AG04449 (cell line): ENCODE measurements around the gene KCNJ6.
"Not testable (repeated sequence)": the region's sequence is repeated elsewhere in the genome, so short reads cannot be mapped to it uniquely, and the experiment has no call there.

Experiments used
- CTCF ChIA-PET: fragments of 350-600 bp; formaldehyde crosslinking; extraction: SDS; loops from one replicate; lab custom pipeline; 2021; ENCODE audit warnings: antibody characterized with exemption; lab: Yijun Ruan, JAX
- POLR2A ChIA-PET: fragments of 400-600, 350-600 bp; formaldehyde crosslinking; extraction: SDS; loops from one replicate; lab custom pipeline; 2020; ENCODE audit warnings: antibody characterized with exemption, inconsistent platforms; lab: Yijun Ruan, JAX
- DNase-seq: peaks from one replicate; pipeline ENCODE4 v3.0.0-alpha.2; 2010; ENCODE audit warnings: low read depth, low spot score
- H3K4me3 ChIP-seq: 2 replicates; pipeline ENCODE4 v1.5.1; 2011; ENCODE audit warnings: low read depth, mild to moderate bottlenecking, control low read depth, low read length
- TF ChIP-seq, protein P1 (sequence below): IDR thresholded peaks from one replicate; pipeline ENCODE4 v1.5.1; 2011; ENCODE audit warnings: mild to moderate bottlenecking, moderate library complexity, low read length, control low read depth, inconsistent platforms; ENCODE audit not compliant: insufficient read depth; ENCODE audit errors: missing control alignments

The KCNJ6 gene

GRCh38 chr21:37592496-37592895 is 323.8 kb downstream of the KCNJ6 start:
- DNase-seq, result no peak
- POLR2A ChIA-PET, result no interaction called here
- CTCF ChIA-PET, result no interaction called here
- TF ChIP-seq, protein P1, sequence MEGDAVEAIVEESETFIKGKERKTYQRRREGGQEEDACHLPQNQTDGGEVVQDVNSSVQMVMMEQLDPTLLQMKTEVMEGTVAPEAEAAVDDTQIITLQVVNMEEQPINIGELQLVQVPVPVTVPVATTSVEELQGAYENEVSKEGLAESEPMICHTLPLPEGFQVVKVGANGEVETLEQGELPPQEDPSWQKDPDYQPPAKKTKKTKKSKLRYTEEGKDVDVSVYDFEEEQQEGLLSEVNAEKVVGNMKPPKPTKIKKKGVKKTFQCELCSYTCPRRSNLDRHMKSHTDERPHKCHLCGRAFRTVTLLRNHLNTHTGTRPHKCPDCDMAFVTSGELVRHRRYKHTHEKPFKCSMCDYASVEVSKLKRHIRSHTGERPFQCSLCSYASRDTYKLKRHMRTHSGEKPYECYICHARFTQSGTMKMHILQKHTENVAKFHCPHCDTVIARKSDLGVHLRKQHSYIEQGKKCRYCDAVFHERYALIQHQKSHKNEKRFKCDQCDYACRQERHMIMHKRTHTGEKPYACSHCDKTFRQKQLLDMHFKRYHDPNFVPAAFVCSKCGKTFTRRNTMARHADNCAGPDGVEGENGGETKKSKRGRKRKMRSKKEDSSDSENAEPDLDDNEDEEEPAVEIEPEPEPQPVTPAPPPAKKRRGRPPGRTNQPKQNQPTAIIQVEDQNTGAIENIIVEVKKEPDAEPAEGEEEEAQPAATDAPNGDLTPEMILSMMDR, result no peak
- H3K4me3 ChIP-seq, result no peak overlapping the region

GRCh38 chr21:37591994-37592393 is 324.3 kb downstream of the KCNJ6 start:
- POLR2A ChIA-PET, H3K4me3 ChIP-seq, DNase-seq, CTCF ChIA-PET: not testable (repeated sequence)

GRCh38 chr21:37590836-37591235 is 325.4 kb downstream of the KCNJ6 start:
- POLR2A ChIA-PET, H3K4me3 ChIP-seq, DNase-seq, CTCF ChIA-PET: not testable (repeated sequence)

DNA sequence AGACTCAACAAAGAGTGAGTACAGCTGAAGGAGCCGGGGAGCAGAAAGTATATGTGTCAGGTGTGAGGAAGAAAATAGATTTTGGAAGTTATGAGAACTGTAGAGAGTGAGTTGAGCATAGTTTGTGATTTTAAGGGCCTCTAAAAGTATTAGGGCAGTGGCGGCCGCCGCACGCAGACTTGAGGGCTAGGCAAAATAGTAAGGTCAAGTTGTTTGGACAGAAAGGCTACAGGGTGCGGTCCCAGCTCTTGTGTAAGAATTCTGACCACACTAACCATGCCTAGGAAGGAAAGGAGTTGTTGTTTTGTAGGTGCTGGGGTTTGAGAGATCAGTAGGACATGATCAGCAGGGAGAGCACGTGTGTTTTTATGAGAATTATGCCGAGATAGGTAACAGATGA is 327.6 kb downstream of the KCNJ6 start:
- DNase-seq, CTCF ChIA-PET, POLR2A ChIA-PET, H3K4me3 ChIP-seq: not testable (repeated sequence)

GRCh38 chr21:37587635-37588177 is 328.6 kb downstream of the KCNJ6 start:
- no peak for DNase-seq
- CTCF ChIA-PET, result interaction anchor here (0.6 kb wide), 1 partner anchor 20 kb away, joined by 3 read pairs; no protein-coding TSS in a partner anchor
- TF ChIP-seq, protein P1, result no peak
- H3K4me3 ChIP-seq, result no peak overlapping the region
- POLR2A ChIA-PET, result no interaction called here

DNA sequence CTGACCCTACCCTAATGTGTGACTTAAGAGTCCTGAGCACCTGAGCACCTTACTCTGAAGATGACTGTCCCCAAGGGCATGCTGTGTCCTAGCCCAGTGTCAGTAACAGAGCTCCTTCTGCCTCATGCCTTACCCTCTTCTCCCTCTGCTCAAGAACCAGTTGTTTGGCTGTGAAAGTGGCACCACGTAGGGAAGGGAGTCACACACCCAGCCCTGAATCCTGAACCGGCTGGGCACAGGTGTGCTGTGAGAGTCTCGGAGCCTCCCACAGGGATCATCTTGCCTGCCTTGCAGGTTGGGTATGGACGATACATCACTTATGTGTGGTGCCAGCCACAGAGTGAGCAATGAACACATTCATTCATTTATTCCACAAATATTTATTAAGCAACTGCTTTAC is 329.1 kb downstream of the KCNJ6 start:
- TF ChIP-seq, protein P1, result no peak
- ChIA-PET POLR2A (no interaction called here), CTCF (no interaction called here)
- no peak overlapping the region for H3K4me3 ChIP-seq
- DNase-seq, result no peak

DNA sequence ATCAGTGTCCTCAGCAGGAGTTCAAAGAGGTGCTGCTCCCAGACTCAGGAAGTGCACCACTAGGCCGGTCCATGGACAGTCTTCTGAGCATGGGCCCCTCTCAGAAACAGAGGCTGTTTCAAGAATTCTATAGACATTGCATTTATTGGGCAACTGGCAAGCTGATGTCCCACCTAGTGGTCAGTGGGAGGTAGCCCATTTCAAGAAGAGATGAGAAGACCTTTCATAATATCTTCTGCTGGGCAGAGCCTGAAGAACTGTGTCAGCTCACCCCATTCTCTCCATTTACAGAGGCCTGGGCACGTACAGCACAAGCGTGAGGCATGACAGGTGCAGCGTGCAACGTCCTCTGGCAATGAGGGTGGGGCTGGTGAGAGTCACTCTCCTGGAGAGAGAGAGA is 333.7 kb downstream of the KCNJ6 start:
- H3K4me3 ChIP-seq, result no peak overlapping the region
- CTCF ChIA-PET, result interaction anchor here (0.7 to 2.1 kb wide), 12 partner anchors 8 to 437 kb away, joined by 3 to 10 read pairs (median 3); no protein-coding TSS in a partner anchor
- TF ChIP-seq, protein P1, result peak; percentile 77
- POLR2A ChIA-PET, result interaction anchor here (0.7 kb wide), 1 partner anchor 252 kb away, joined by 3 read pairs; no protein-coding TSS in a partner anchor
- peak; percentile 17 for DNase-seq

DNA sequence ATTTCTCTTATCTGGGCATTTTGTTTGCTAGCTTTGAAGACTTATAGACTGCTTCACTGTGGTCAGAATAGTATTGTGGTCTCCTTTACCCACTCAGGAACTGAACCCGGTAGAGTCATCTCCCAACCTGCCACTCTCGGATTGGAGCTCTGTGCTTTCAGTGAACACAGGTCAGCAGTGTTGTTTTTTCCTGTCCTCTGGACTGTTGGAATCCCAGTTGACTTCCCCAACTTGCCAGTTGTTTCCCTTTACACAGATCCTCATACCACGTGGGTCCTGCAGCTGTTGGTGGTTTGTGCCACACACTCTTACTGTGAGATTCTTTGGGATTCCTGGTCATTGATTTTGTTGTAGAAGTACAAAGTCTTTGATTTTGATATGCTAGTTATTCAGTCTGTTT is 335.6 kb downstream of the KCNJ6 start:
- DNase-seq, result no peak
- CTCF ChIA-PET, result interaction anchor here (2.1 kb wide), 1 partner anchor 16 kb away, joined by 5 read pairs; no protein-coding TSS in a partner anchor
- no peak overlapping the region for H3K4me3 ChIP-seq
- POLR2A ChIA-PET, result no interaction called here
- TF ChIP-seq, protein P1, result no peak
